PFSK-1 (cell line): ENCODE results near the gene MYL10.

ENCODE experiments used
- FOXP2 ChIP-seq: optimal IDR thresholded peaks from 2 replicates; pipeline ENCODE3; 2011; ENCODE audit warnings: borderline replicate concordance, control low read depth, inconsistent platforms; ENCODE audit not compliant: insufficient read depth; ENCODE audit errors: extremely low read length, extremely low read depth
- POLR2AphosphoS5 ChIP-seq: IDR thresholded peaks from 2 replicates; pipeline ENCODE4 v1.6.1; 2012; ENCODE audit warnings: low read depth, mild to moderate bottlenecking, control low read depth, low read length, moderate library complexity
- SIN3A ChIP-seq: IDR thresholded peaks from 2 replicates; pipeline ENCODE4 v1.6.1; 2012; ENCODE audit warnings: mild to moderate bottlenecking, low read length, moderate library complexity, borderline replicate concordance; ENCODE audit not compliant: insufficient read depth
- TAF1 ChIP-seq: IDR thresholded peaks from 2 replicates; pipeline ENCODE4 v1.6.1; 2012; ENCODE audit warnings: low read length, control low read depth, borderline replicate concordance; ENCODE audit not compliant: insufficient read depth
- TF ChIP-seq, protein P1 (sequence below), 2 experiments: IDR thresholded peaks; 2 replicates each; pipeline versions ENCODE4 v1.6.1 to v1.8.0; 2011 to 2012; ENCODE audit warnings: low read depth in 2 of 2, low read length in 2 of 2, control low read depth in 1 of 2, inconsistent platforms in 1 of 2, mild to moderate bottlenecking in 1 of 2, moderate library complexity in 1 of 2; ENCODE audit not compliant: insufficient read depth in 1 of 2

MYL10 gene

DNA sequence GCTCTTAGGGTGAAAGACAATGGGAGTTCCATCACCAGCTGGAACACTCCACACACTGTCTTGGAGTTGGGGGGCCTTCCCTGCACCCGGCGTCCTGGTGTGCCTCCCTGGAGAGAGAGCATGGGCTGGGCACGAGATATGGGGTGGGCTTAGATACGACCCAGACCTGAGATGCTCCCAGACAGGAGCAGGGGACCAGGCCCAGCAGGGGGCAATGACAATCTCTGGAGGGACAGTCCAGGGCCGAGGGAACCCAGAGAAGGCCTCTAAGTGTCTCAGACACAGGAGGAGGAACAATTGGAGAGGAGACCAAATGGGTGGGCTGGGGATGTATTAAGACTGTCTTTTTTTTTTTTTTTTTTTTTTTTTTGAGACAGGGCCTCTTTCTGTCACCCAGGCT is 40.0 kb downstream of the MYL10 start:
- no peak for TF ChIP-seq SIN3A
- TF ChIP-seq POLR2AphosphoS5: no peak

DNA sequence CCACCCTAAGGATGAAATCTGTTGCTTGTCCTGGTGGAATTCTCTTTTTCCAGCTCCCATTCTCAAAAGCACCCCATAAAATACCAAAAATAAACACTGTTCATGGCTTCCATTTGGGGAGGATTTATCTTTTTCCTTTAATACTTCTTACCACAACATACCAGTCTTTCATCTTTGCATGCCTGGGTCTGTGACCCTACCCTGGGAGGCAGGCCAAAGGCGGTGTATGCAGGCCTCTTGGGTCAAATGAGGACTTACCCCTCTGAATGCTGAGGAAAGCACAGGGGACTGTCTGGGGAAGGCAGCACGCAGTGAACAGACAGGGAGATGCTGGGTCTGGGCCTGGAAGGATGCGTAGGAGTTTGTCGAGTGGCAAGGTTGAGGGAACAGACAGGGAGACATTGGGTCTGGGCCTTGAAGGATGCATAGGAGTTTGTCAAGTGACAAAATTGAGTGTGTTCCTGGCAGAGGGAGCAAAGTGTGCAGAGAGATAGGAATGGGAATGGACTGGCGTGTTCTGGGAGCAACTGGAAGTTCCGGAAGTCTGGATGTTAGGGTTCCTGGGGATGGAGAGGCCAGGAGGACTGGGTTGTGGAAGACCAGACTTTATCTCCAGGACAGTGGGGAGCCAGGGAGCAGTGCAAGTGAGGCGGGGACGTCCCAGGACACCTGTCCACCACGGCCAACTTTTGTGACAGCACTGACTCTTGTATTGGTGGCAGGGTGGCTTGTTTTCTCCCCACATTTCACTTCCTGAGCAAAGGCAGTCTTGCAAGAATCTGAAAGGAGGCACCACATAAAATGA is 40.8 kb downstream of the MYL10 start:
- TF ChIP-seq, protein P1, sequence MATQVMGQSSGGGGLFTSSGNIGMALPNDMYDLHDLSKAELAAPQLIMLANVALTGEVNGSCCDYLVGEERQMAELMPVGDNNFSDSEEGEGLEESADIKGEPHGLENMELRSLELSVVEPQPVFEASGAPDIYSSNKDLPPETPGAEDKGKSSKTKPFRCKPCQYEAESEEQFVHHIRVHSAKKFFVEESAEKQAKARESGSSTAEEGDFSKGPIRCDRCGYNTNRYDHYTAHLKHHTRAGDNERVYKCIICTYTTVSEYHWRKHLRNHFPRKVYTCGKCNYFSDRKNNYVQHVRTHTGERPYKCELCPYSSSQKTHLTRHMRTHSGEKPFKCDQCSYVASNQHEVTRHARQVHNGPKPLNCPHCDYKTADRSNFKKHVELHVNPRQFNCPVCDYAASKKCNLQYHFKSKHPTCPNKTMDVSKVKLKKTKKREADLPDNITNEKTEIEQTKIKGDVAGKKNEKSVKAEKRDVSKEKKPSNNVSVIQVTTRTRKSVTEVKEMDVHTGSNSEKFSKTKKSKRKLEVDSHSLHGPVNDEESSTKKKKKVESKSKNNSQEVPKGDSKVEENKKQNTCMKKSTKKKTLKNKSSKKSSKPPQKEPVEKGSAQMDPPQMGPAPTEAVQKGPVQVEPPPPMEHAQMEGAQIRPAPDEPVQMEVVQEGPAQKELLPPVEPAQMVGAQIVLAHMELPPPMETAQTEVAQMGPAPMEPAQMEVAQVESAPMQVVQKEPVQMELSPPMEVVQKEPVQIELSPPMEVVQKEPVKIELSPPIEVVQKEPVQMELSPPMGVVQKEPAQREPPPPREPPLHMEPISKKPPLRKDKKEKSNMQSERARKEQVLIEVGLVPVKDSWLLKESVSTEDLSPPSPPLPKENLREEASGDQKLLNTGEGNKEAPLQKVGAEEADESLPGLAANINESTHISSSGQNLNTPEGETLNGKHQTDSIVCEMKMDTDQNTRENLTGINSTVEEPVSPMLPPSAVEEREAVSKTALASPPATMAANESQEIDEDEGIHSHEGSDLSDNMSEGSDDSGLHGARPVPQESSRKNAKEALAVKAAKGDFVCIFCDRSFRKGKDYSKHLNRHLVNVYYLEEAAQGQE (IDR thresholded peaks at IDR 0.05; ENCODE audit: insufficient read depth in 1 of 2, low read depth in 2 of 2, low read length in 2 of 2): no peak
- TF ChIP-seq FOXP2 (no peak), TAF1 (no peak), POLR2AphosphoS5 (no peak), SIN3A (no peak)

DNA sequence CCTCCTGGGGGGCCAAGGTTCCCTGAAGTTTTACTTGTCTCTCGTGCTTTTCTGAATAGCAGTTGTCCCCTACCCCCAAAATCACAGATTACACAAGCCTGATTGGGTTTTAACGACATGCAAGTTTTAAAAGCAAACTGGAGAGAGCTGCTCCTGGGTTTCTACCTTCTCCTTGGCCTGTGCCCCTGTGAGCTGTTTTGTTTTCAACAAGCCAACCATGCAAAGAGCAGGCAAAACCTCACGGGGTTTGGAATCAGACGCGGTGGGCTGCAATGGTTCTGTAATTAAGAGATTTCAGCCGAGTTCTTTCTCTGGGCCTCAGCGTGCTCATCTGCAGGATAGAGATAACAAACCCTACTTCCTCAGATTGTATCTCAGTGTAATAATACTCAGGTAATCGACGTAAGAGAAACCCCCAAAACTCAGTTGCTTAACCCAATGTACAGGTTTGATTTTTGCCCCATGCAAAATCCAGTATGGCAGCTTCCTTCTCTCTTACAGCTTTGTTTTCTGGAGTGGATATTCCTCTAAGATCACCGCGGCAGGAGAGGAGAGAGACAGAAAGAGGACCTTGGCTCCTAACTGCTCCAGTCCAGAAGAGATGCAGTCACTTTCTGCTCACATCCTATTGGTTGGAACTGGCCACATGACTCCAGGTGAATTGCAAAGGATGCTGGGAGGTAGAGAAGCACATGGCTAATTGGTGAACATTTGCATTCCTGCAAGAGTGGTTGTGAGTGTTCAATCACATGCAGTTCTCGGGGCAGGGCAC is 42.0 kb downstream of the MYL10 start:
- TF ChIP-seq, protein P1 (IDR thresholded peaks at IDR 0.05; ENCODE audit: insufficient read depth in 1 of 2, low read depth in 2 of 2, low read length in 2 of 2): no peak
- TF ChIP-seq FOXP2: no peak
- TF ChIP-seq SIN3A: no peak

DNA sequence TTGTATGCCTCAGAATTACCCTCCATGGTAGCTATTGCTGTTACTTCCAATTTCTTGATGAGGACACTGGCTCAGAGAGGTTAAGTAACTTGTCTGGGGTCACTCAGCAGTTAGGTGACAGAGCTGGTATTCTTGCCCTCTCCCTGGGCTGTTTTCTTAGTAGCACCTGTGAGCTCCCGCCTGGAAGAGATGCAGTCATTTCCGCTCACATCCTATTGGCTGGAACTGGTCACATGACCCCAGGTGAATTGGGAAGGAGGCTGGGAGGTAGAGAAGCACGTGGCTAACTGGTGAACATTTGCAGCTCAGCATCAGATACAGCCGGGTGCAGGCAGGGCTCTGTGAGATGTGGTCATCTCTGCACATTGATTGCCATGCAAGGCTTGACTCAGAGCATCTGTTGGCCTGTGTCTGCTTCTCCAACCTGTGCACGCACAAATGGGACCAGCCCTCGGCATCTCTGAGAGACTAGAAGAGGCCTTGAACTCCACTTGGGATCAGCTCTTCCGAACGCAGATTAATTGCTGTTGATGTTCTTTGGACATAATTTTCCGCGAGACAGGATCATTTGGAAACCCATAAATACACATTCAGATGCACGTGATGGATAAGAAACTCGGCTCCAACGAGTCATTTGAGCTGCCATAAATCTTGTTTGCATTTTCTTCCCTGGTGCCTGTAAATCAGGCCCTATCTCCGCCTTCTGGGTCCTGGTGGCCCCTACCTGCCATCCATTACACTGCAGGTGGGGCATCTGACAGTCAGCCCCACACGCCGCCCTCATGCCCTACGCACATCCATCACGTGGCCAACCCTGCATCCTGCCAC is 42.8 kb downstream of the MYL10 start:
- TF ChIP-seq TAF1 (no peak), POLR2AphosphoS5 (no peak), FOXP2 (no peak), SIN3A (no peak)
- TF ChIP-seq, protein P1 (IDR thresholded peaks at IDR 0.05; ENCODE audit: insufficient read depth in 1 of 2, low read depth in 2 of 2, low read length in 2 of 2): no peak

DNA sequence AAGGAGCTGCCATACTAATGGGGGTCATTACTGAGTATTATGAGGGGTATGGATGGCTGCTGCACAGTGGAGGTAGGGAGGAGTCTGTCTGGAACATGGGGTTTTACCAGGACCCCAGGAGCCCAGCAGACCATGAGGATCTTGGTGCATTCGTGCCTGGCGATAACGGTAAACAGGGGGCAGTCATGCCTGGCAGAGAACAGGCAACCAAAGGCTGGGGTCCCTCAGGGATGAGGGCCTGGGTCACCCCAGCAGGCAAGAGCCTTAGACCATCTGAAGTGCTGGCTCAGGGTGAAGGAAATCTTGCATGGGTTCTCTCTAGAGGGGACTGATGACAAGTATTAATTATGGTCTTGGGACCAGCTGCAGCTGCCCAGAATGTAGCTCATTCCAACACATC is 46.1 kb downstream of the MYL10 start:
- TF ChIP-seq FOXP2: no peak
- TF ChIP-seq, protein P1 (IDR thresholded peaks at IDR 0.05; ENCODE audit: insufficient read depth in 1 of 2, low read depth in 2 of 2, low read length in 2 of 2): no peak
- TF ChIP-seq SIN3A: no peak
- no peak for TF ChIP-seq POLR2AphosphoS5
- no peak for TF ChIP-seq TAF1
